ENCODE data around the gene SNTB2. TPM values are rescaled to one million over a fixed set of nuclear protein-coding genes. Genes with fewer than 3 reads are reported as not detected.
A peak's percentile ranks its signal among the peaks of the same experiment; 100 is the strongest.

The SNTB2 gene
- total and polyA plus RNA-seq, 5 donors, result 7.0 to 30.4 (median 20.7) TPM

DNA sequence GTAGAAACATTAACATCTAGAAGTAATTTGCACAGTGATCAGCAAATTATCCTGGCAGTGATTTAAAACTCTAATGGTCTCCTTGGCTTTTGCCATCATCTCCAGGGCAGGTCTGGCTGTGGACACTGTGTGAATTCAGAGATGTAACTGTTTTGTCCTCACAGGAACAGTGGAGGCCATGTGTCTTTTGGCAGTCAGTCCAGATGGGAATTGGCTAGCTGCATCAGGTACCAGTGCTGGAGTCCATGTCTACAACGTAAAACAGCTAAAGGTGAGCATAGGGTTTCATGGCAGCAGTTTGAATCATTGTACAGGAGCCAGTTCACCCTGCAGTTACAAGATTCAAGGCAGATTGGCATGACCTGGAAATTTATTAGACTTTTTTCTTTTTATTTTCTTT lies 26.8 kb upstream of the SNTB2 start:
- DNase-seq, result no peak
- no peaks in the 10 kb centered on the region for H3K9me3 ChIP-seq (ENCODE audit: control insufficient read depth, low read length)
- ATAC-seq, result no peak
- H3K27me3 ChIP-seq (ENCODE audit: control insufficient read depth, insufficient read depth), result no peaks in the 10 kb centered on the region
- H3K4me1 ChIP-seq (ENCODE audit: control insufficient read depth, insufficient read depth, low read length), result no peaks in the 10 kb centered on the region
- no peak overlapping the region for H3K4me3 ChIP-seq (ENCODE audit: low read length)
- intact Hi-C loops (cut with DNase I), result no loop called here
- no peak overlapping the region for H3K27ac ChIP-seq (ENCODE audit: low read length)
- 93% methylated on average over 1 of the region's 1 CpG for WGBS

DNA sequence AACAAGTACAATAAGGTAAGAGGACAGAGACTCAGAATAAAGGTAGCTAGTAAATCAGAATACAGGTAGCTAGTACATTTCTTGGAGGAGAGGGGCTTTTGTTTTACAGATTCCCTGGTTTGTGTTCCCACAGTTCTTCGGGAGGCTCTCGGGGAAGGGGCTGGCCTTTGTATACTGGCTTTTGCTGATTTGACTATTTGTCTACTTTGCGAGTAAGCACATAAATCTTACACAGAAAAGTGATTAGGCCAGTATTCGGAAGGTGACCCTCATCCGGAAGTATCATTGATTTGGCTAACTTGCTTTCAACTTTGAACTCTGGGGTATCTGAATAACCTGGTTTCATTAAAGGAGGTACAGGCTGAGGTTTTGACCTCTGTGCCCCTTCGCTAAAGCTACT lies 21.4 kb upstream of the SNTB2 start:
- no peak overlapping the region for H3K4me3 ChIP-seq (ENCODE audit: low read length)
- no peaks in the 10 kb centered on the region for H3K9me3 ChIP-seq (ENCODE audit: control insufficient read depth, low read length)
- H3K27me3 ChIP-seq (ENCODE audit: control insufficient read depth, insufficient read depth), result no peaks in the 10 kb centered on the region
- no peak for DNase-seq
- H3K4me1 ChIP-seq (ENCODE audit: control insufficient read depth, insufficient read depth, low read length), result peaks cover 2% of the 10 kb centered on the region
- 94% methylated on average over 6 of the region's 6 CpGs for WGBS
- ATAC-seq, result no peak
- intact Hi-C loops (cut with DNase I), result no loop called here
- no peak overlapping the region for H3K27ac ChIP-seq (ENCODE audit: low read length)

DNA sequence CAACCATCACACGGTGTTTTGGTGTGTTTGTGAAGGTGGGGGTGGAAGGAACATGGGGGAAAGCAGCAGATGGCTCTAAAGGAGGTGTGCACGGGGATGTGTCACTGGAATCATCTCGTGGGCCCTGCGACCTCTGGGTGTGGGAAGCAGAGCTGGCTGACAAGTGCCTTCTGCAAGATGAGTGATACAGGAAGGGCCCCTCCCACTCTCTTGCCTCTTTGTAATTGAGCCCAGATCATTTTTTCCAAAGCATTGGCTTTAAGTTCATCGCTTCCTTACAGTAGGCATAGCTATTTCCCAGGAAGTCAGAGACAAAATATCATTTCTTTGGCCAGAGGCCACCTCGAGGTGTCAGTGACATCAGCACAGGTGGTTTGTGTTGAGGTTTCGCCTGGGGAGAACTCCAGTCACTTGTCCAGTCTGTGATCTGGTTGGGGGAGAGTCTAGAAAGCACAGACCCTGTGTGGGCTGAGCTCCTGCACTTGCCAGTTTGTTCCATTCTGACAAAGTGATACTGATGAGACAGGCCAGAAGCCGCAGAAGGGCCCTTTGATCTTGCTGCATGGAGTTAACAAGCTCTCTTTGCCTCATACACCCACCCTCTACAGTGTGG lies 20.6 kb upstream of the SNTB2 start:
- 39% methylated on average over 8 of the region's 8 CpGs for WGBS
- Histone ChIP-seq H3K27ac (ENCODE audit: low read length) (no peak overlapping the region), H3K4me3 (ENCODE audit: low read length) (no peak overlapping the region), H3K4me1 (ENCODE audit: control insufficient read depth, insufficient read depth, low read length) (peaks cover 2% of the 10 kb centered on the region), H3K27me3 (ENCODE audit: control insufficient read depth, insufficient read depth) (no peaks in the 10 kb centered on the region), H3K9me3 (ENCODE audit: control insufficient read depth, low read length) (no peaks in the 10 kb centered on the region)
- peak; percentile 86 to 89 for ATAC-seq
- intact Hi-C loops (cut with DNase I), result no loop called here
- peak in 1 of 3 donors; percentile 65 for DNase-seq

DNA sequence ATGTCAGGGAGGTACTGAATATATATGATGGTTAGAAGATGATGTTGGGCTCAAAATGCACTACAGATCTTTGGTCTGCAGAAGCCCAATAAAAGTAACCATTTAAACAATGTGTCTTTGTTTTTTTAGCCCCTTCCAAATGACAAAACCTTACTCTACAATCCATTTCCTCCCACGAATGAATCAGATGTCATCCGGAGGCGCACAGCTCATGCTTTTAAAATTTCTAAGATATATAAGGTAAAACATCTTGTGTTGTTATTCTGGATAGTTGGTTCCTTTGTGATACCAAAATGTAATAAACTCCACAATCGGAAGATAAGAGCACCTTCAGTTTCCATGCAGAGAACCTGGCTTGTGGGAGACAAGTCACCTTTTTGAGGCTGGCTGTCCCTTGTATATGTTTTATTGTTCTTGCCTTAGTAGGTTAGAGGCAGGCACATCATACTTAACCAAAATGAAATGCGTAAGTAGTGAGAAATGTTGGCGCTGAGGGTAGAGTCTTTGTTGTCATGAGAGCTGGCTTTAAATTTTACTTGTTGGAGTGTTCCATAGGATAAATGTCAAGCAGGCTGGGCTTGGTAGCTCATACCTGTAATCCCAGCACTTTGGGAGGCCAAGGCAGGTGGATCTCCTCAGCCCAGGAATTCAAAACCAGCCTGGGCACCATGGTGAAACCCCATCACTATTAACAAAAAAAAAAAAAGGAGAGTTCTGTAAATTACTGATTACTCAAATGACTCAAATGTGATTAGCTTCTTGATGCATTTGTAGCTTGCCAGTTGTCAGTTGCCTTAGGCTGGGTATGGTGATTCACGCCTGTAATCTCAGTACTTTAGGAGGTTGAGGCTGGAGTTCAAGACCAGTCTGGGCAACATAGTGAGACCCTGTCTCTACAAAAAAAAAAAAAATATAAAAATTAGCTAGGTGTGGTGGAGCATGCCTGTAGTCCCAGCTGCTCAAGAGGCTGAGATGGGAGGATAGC lies 19.7 kb upstream of the SNTB2 start:
- no peaks in the 10 kb centered on the region for H3K9me3 ChIP-seq (ENCODE audit: control insufficient read depth, low read length)
- no peak for DNase-seq
- intact Hi-C loops (cut with DNase I), result no loop called here
- ATAC-seq, result no peak
- peaks cover 2% of the 10 kb centered on the region for H3K4me1 ChIP-seq (ENCODE audit: control insufficient read depth, insufficient read depth, low read length)
- H3K4me3 ChIP-seq (ENCODE audit: low read length), result no peak overlapping the region
- 87% methylated on average over 7 of the region's 7 CpGs for WGBS
- H3K27ac ChIP-seq (ENCODE audit: low read length), result no peak overlapping the region
- H3K27me3 ChIP-seq (ENCODE audit: control insufficient read depth, insufficient read depth), result no peaks in the 10 kb centered on the region

- no peak for DNase-seq
- intact Hi-C loops (cut with DNase I), result no loop called here
- ATAC-seq, result no peak
- H3K4me3 ChIP-seq (ENCODE audit: low read length), result no peak overlapping the region
- H3K9me3 ChIP-seq (ENCODE audit: control insufficient read depth, low read length), result no peaks in the 10 kb centered on the region
- H3K4me1 ChIP-seq (ENCODE audit: control insufficient read depth, insufficient read depth, low read length), result peaks cover 4% of the 10 kb centered on the region
- 91% methylated on average over 4 of the region's 4 CpGs for WGBS
- H3K27ac ChIP-seq (ENCODE audit: low read length), result no peak overlapping the region
- H3K27me3 ChIP-seq (ENCODE audit: control insufficient read depth, insufficient read depth), result no peaks in the 10 kb centered on the region
Measured at GRCh38 chr16:69169051-69169450, 17.9 kb upstream of the SNTB2 start.

DNA sequence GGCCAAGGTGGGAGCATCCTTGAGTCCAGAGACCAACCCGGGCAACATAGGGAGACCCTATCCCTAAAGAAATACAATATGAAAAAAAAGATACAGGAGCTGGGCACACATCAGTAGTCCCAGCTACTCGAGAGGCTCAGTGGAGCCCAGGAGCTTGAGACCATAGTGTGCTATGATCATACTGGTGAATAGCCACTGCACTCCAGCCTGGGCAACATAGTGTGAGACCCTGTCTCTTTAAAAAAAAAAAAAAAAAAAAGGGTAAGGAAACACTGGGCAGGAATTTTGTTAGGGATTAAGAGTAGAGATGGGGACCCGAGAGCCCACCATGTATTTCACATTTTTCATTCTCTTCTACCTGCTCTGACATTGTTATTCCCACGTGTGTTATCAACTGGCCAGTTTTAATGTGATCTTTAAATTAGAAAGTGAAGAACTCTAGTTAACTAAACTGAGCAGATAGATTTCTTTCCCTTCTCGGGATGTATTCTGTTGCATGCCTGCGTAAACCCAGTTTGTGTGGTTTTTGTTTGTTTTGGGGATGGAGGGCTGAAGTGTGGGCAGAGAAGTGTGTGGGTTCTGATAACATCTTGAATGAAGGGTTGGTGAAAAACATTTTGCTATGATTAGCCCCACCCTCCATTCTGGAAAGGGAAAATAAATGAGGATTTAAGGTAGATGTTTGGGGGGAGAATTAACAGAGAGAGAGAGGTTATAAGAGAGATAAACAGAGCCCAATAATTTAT lies 17.2 kb upstream of the SNTB2 start:
- 91% methylated on average over 6 of the region's 6 CpGs for WGBS
- intact Hi-C loops (cut with DNase I), result no loop called here
- no peaks in the 10 kb centered on the region for H3K27me3 ChIP-seq (ENCODE audit: control insufficient read depth, insufficient read depth)

DNA sequence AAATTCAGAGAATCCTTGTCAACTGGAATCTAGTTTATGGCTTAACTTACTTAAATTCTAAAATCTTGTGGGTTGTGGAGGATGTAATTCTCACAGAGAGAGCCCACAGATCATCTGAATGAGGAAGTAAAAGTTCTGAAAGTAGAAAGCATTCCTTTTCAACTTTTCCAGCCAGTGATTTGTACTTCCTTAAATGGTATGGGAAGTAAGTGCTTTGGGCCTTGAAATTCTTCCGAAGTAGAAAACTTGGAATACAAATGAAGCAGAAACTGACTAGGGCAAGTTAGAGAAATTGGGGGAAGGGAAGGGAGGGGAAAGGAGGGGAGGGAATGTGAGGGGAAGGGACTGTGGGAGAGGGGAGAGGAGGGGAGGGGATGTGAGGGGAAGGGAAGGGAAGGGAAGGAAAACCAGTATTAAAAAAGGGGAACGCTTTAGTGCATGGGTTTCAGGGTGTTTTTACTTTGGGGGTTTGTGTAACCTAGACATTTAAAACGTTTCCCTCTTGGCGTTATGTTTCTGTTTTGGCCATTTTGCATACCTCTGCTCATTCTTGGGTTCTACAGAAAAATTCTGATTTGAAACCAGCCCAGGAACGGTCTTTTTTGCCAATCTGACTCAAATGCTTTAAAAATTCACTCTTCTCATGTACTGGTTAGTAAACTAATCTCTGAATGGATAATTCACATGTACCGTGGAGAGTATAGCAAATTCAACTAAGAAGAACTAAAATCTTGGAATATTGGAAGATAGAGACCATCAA lies 15.5 kb upstream of the SNTB2 start:
- Histone ChIP-seq H3K27ac (ENCODE audit: low read length) (no peak overlapping the region), H3K27me3 (ENCODE audit: control insufficient read depth, insufficient read depth) (no peaks in the 10 kb centered on the region), H3K9me3 (ENCODE audit: control insufficient read depth, low read length) (no peaks in the 10 kb centered on the region), H3K4me3 (ENCODE audit: low read length) (no peak overlapping the region), H3K4me1 (ENCODE audit: control insufficient read depth, insufficient read depth, low read length) (peaks cover 4% of the 10 kb centered on the region)
- no peak for ATAC-seq
- WGBS, result 48% methylated on average over 6 of the region's 6 CpGs
- intact Hi-C loops (cut with DNase I), result no loop called here
- DNase-seq, result no peak

More for the DNA sequence above, 17.2 kb upstream of the SNTB2 start:
- H3K4me1 ChIP-seq (ENCODE audit: control insufficient read depth, insufficient read depth, low read length), result peaks cover 4% of the 10 kb centered on the region
- DNase-seq, result no peak
- H3K9me3 ChIP-seq (ENCODE audit: control insufficient read depth, low read length), result no peaks in the 10 kb centered on the region
- H3K27ac ChIP-seq (ENCODE audit: low read length), result no peak overlapping the region
- no peak overlapping the region for H3K4me3 ChIP-seq (ENCODE audit: low read length)
- ATAC-seq, result no peak

- intact Hi-C loops (cut with DNase I), result no loop called here
- Histone ChIP-seq H3K27me3 (ENCODE audit: control insufficient read depth, insufficient read depth) (no peaks in the 10 kb centered on the region), H3K4me3 (ENCODE audit: low read length) (no peak overlapping the region), H3K9me3 (ENCODE audit: control insufficient read depth, low read length) (no peaks in the 10 kb centered on the region), H3K27ac (ENCODE audit: low read length) (no peak overlapping the region), H3K4me1 (ENCODE audit: control insufficient read depth, insufficient read depth, low read length) (peaks cover 7% of the 10 kb centered on the region)
- 92% methylated on average over 4 of the region's 4 CpGs for WGBS
- DNase-seq, result no peak
- ATAC-seq, result no peak
Measured at GRCh38 chr16:69176033-69176800, 10.7 kb upstream of the SNTB2 start.

DNA sequence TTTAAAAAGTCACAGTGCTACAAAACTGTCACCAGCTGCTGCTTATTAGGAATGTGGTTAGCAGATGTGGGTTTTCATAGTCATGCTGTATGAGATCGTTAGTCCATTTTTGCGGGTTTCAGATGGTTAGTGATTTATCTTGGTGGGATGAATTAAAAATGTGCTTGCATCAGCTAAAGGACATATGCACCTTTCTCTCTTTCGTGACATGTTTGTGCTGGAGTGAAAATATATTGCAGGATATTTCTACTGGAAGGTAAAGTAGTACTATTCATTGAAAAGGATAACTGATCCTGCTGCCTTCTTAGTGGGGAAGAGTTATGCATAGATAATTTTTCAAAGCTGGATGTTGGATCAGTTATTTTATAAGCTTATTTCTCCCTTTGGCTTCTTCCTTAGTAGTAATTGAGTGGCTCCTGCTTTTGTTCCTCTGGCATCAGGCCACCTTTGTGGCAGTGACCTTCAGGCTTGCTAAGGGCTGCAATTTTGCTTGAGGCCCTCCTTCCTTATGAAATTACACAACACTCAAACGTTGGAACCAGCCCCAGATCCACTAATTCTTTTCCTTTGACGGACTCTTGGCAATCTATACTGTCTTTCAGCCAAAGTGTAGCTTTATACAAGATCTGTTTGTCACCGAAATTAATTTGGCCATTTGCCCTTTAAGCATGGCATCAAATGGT lies 7.5 kb upstream of the SNTB2 start:
- intact Hi-C loops (cut with DNase I), result no loop called here
- Histone ChIP-seq H3K9me3 (ENCODE audit: control insufficient read depth, low read length) (no peaks in the 10 kb centered on the region), H3K4me1 (ENCODE audit: control insufficient read depth, insufficient read depth, low read length) (peaks cover 4% of the 10 kb centered on the region), H3K27me3 (ENCODE audit: control insufficient read depth, insufficient read depth) (no peaks in the 10 kb centered on the region), H3K27ac (ENCODE audit: low read length) (peak overlapping the region; percentile 12), H3K4me3 (ENCODE audit: low read length) (no peak overlapping the region)
- WGBS, result 15% methylated on average over 6 of the region's 6 CpGs
- peak; percentile 82 to 91 (median 86) for DNase-seq
- peak; percentile 86 to 89 for ATAC-seq

GRCh38 chr16:69180011-69180338 lies 7.0 kb upstream of the SNTB2 start:
- Histone ChIP-seq H3K4me3 (ENCODE audit: low read length) (no peak overlapping the region), H3K4me1 (ENCODE audit: control insufficient read depth, insufficient read depth, low read length) (peaks cover 4% of the 10 kb centered on the region), H3K27me3 (ENCODE audit: control insufficient read depth, insufficient read depth) (no peaks in the 10 kb centered on the region), H3K9me3 (ENCODE audit: control insufficient read depth, low read length) (no peaks in the 10 kb centered on the region), H3K27ac (ENCODE audit: low read length) (no peak overlapping the region)
- ATAC-seq, result peak in 1 of 2 donors; percentile 34
- DNase-seq, result no peak
- intact Hi-C loops (cut with DNase I), result no loop called here
